ENCODE results near the gene EIF2S3. TPM values are rescaled to one million over a fixed set of nuclear protein-coding genes. Genes with fewer than 3 reads are reported as not detected.
"Not testable (repeated sequence)": the region's sequence is repeated elsewhere in the genome, so short reads cannot be mapped to it uniquely, and the experiment has no call there.

The EIF2S3 gene
- total RNA-seq, 1 donor from 2014 or later: 126 TPM

- not testable (repeated sequence) for DNase-seq (ENCODE audit: extremely low read depth, low read depth, low spot score)
These were observed 5.1 kb upstream of the EIF2S3 start for GRCh38 chrX:24049643-24050042.

- not testable (repeated sequence) for DNase-seq (ENCODE audit: extremely low read depth, low read depth, low spot score)
These were observed 4.0 kb upstream of the EIF2S3 start for GRCh38 chrX:24050522-24051318.

- no peak for DNase-seq (ENCODE audit: extremely low read depth, low read depth, low spot score)
These were observed 244 bp downstream of the EIF2S3 start for GRCh38 chrX:24055043-24055356.

DNA sequence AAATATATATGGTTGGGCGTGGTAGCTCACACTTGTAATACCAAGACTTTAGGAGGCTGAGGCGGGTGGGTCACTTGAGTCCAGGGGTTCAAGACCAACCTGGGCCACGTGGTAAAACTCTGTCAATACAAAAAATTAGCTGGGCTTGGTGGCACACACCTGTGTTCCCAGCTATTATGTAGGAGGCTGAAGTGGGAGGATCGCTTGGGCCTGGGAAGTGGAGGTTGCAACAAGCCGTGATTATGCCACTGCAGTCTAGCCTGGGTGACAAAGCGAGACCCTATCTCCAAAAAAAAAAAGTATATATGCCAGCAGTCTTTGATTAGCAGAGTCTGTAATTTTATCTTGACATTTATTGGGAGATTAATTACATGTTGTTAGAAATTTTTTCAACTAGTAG, 8.7 kb downstream of the EIF2S3 start:
- DNase-seq (ENCODE audit: extremely low read depth, low read depth, low spot score): no peak

DNA sequence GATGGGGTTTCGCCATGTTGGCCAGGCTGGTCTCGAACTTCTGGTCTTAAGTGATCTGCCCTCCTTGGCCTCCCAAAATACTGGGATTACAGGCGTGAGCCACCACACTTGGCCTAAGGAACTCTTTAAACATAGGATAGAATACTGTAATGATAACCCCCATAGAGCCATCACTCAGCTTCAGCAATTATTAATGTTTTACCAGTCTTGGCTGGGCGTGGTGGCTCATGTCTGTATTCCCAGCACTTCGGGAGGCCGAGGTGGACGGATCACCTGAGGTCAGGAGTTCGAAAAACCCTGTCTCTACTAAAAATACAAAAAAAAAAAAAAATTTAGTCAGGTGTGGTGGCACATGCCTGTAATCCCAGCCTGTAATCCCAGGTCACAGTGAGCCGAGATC, 15.1 kb downstream of the EIF2S3 start:
- DNase-seq (ENCODE audit: extremely low read depth, low read depth, low spot score): no peak

- DNase-seq (ENCODE audit: extremely low read depth, low read depth, low spot score): no peak
These were observed 24.7 kb downstream of the EIF2S3 start for GRCh38 chrX:24079411-24079810.

- DNase-seq (ENCODE audit: extremely low read depth, low read depth, low spot score): not testable (repeated sequence)
These were observed 25.5 kb downstream of the EIF2S3 start for GRCh38 chrX:24080245-24080644.

DNA sequence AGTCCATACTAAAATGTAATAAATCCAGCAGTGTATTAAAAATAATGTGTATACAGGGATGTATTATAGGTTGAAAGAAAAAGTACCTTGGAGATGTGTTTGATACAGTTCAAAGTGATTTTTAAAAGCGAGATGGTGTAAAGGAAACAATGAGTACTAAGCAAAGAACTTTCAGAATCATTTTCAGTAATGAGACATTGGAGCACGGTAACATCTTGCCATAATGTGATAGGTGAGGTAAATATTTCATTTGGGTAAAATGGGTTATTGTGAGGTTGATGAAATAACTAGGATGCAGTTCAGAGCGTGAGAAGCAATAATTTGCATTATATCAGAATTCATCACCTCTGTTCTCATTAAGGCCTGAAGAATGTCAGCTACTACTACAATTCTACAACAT, 25.9 kb downstream of the EIF2S3 start:
- DNase-seq (ENCODE audit: extremely low read depth, low read depth, low spot score): no peak

GRCh38 chrX:24081661-24082154, 27.0 kb downstream of the EIF2S3 start:
- no peak for DNase-seq (ENCODE audit: extremely low read depth, low read depth, low spot score)

- no peak for DNase-seq (ENCODE audit: extremely low read depth, low read depth, low spot score)
These were observed 27.7 kb downstream of the EIF2S3 start for GRCh38 chrX:24082447-24082846.

- DNase-seq (ENCODE audit: extremely low read depth, low read depth, low spot score): no peak
These were observed 30.3 kb downstream of the EIF2S3 start for GRCh38 chrX:24085101-24085500.

- no peak for DNase-seq (ENCODE audit: extremely low read depth, low read depth, low spot score)
These were observed 35.8 kb downstream of the EIF2S3 start for GRCh38 chrX:24090300-24091200.

DNA sequence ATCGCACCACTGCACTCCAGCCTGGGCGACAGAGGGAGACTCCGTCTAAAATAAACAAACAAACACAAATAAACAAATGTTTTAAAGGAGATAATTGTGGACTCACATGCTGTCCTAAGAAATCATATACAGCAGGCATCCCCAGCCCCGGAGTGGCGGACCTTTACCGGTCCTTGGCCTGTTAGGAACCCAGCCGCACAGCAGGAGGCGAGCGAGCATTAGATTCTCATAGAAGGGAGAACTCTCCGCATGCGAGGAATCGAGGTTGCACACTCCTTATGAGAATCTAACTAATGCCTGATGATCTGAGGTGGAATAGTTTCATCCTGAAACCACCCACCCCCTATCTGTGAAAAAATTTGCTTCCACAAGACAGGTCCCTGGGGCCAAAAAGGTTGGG, 39.0 kb downstream of the EIF2S3 start:
- DNase-seq (ENCODE audit: extremely low read depth, low read depth, low spot score): no peak

DNA sequence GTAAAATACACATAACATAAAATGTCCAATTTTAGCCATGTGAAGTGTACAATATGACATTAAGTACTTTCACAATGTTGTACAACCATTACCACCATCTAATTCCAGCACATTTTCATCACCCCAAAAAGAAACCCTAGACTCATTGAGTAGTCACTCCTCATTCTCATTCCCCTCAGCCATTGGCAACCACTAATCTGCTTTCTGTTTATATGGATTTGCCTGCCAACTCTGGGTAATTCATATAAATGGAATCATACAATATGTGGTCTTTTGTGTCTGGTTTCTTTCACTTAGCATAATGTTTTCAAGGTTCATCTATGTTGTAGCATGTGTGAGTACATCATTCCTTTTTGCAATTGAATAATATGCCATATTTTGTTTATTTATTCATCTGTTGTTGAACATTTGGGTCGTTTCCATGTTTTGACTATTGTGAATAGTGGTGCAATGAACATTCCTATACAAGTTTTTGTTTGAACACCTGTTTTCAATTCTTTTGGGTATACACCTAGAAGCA, 43.0 kb downstream of the EIF2S3 start:
- no peak for DNase-seq (ENCODE audit: extremely low read depth, low read depth, low spot score)

DNA sequence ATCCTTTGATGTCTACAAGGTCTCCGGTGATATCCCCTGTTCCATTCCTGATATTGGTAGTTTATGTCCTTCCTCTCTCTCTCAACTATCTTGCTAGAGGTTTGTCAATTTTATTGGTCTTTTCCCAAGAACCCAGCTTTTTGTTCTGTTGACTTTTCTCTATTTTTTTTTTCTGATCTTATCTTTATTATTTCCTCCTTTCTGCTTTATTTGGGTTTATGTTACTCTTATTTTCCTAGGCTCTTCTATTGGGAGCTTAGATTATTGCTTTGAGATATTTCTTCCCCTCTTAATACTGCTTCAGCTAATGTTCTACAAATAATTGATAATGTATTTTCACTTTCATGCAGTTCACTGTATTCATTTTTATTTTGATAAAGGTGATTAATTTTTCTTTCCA, 44.2 kb downstream of the EIF2S3 start:
- DNase-seq (ENCODE audit: extremely low read depth, low read depth, low spot score): no peak

GRCh38 chrX:24099394-24099793, 44.6 kb downstream of the EIF2S3 start:
- DNase-seq (ENCODE audit: extremely low read depth, low read depth, low spot score): no peak

GRCh38 chrX:24100713-24101112, 46.0 kb downstream of the EIF2S3 start:
- DNase-seq (ENCODE audit: extremely low read depth, low read depth, low spot score): no peak

DNA sequence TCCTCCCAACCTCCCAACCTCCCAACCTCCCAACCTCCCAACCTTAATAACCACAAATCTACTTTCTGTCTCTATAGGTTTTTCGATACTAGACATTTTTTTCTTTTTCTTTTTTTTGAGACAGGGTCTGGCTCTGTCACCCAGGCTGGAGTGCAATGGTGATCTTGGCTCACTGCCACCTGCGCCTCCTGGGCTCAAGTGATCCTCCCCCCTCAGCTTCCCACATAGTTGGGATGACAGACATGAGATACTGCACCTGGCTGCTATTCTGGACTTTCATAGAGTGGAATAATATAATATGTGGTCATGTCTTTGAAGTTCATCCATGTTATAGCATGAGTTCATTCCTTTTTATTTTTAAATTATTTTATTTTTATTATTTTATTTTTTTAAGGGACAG, 55.3 kb downstream of the EIF2S3 start:
- no peak for DNase-seq (ENCODE audit: extremely low read depth, low read depth, low spot score)

DNA sequence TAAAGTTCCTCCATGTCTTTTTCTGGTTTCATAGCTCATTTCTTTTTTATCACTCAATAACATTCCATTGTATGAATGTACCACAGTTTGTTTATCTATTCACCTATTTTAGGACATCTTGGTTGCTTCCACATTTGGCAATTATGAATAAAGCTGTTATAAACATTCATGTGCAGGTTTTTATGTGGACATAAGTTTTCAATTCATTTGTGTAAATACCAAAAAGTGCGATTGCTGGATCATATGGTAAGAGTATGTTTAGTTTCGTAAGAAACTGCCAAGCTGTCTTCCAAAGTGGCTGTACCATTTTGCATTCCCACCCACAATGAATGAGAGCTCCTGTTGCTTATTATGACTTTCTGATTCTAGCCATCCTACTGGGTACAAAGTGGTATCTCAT, 58.4 kb downstream of the EIF2S3 start:
- DNase-seq (ENCODE audit: extremely low read depth, low read depth, low spot score): no peak

- DNase-seq (ENCODE audit: extremely low read depth, low read depth, low spot score): no peak
These were observed 62.5 kb downstream of the EIF2S3 start for GRCh38 chrX:24117258-24117657.

DNA sequence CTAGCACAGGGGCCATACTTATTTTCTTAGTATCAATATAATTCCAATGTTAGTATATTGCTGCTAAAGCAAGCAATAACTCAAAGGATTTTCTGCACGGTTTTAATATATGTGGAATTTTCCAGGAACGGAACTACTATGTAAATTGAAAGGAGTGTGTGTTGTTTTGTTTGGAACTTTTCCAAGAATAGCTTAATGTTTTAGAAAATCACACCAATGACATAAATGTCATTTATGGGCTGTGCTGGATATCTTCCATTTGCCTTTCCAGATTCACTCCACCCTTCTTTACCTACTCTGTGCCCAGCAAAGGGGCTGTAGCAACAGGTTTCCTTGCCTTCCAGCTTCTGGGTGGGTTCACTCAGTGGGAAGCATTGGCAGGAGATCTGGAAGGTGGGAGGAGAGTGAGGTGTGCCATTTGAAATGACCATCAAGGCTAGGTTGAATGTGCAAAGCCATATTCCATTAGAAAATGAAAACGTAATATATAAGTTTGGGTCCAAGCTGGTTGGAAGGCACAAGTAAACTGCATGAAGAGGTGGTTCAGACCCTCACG, 69.6 kb downstream of the EIF2S3 start:
- DNase-seq (ENCODE audit: extremely low read depth, low read depth, low spot score): no peak
